HUES48 (cell line): ENCODE data around the gene AHNAK2.

Experiments
- H3K27ac ChIP-seq: one replicate; pipeline ENCODE4 v1.7.0; 2013; ENCODE audit warnings: low read depth, low read length, inconsistent platforms
- H3K27me3 ChIP-seq: 2 replicates; pipeline ENCODE4 v1.6.1; 2013; ENCODE audit warnings: mild to moderate bottlenecking, low read length; ENCODE audit not compliant: control insufficient read depth, insufficient read depth
- H3K36me3 ChIP-seq: 2 replicates; pipeline ENCODE4 v1.6.1; 2013; ENCODE audit warnings: low read length; ENCODE audit not compliant: control insufficient read depth, insufficient read depth
- H3K4me1 ChIP-seq: 2 replicates; pipeline ENCODE4 v1.6.1; 2013; ENCODE audit warnings: mild to moderate bottlenecking, low read length; ENCODE audit not compliant: control insufficient read depth, insufficient read depth
- H3K4me3 ChIP-seq: 2 replicates; pipeline ENCODE4 v1.5.1; 2013; ENCODE audit warnings: mild to moderate bottlenecking, low read depth, low read length
- H3K9ac ChIP-seq: 2 replicates; pipeline ENCODE4 v1.6.1; 2013; ENCODE audit warnings: mild to moderate bottlenecking, low read depth, low read length, moderate library complexity
- H3K9me3 ChIP-seq: 2 replicates; pipeline ENCODE4 v1.6.1; 2013; ENCODE audit warnings: low read length; ENCODE audit not compliant: control insufficient read depth, insufficient read depth

AHNAK2 gene

GRCh38 chr14:105011312-105011990 lies 33.3 kb upstream of the AHNAK2 start:
- Histone ChIP-seq H3K4me1 (peaks cover 29% of the 10 kb centered on the region), H3K4me3 (no peak overlapping the region), H3K9me3 (no peaks in the 10 kb centered on the region), H3K27ac (no peak overlapping the region), H3K36me3 (peaks cover 48% of the 10 kb centered on the region), H3K9ac (no peak overlapping the region), H3K27me3 (no peaks in the 10 kb centered on the region)

DNA sequence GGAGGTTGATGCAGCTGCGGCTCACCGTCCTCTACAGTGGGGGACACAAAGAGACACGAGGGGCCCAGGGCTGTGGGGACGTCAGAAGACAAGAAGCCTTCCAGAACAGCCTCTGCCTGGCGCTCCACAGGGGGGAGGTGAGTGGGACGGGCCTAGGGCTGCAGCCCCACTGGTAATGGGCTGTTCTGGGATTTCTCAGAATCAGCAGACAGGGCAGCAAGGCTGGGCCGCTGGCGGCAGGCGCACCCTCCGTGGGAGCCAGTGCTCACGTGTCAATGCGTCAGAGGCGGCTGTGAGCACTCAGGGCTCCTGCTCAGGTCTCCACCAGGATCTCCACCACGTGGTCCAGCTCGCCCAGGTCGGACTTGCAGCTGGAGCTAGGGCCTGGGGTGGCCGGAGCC lies 32.7 kb upstream of the AHNAK2 start:
- no peaks in the 10 kb centered on the region for H3K9me3 ChIP-seq
- no peaks in the 10 kb centered on the region for H3K27me3 ChIP-seq
- no peak overlapping the region for H3K9ac ChIP-seq
- H3K4me1 ChIP-seq: peaks cover 23% of the 10 kb centered on the region
- no peak overlapping the region for H3K4me3 ChIP-seq
- H3K36me3 ChIP-seq: peaks cover 48% of the 10 kb centered on the region
- H3K27ac ChIP-seq: no peak overlapping the region

GRCh38 chr14:105010106-105010505 lies 31.9 kb upstream of the AHNAK2 start:
- H3K4me3 ChIP-seq: no peak overlapping the region
- peaks cover 48% of the 10 kb centered on the region for H3K36me3 ChIP-seq

DNA sequence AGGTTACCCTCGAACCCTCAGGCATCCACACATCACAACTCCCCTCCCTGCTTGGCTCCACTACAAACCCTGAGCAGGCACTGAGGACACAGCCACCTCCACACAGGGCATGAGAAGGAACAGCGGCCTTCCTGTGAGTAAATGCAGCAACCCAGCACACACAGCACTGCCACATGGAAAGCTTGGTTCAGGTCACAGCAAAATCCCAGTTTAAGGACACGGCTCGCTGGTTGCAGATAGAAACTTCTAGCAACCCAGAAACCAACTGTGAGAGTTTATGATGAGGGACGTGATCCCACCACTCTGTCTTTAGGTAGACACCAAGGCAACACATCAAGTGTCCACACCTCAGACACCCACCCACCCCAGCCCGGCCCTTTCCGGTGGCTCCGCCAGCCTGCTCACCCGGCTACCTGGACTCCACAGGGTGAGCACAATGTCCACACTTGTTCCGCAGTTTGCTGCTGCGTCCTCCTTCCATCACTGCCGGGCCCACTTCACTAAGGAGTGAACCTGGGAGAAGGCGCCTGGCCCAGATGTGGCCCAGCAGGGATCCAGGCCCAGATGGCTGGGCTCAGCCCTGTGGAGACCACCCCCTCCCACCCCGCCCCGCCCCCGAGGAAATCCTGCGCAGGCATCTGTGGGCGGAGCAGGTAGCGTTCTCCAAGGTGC lies 29.6 kb upstream of the AHNAK2 start:
- Histone ChIP-seq H3K9ac (no peak overlapping the region), H3K9me3 (no peaks in the 10 kb centered on the region), H3K4me3 (no peak overlapping the region), H3K27me3 (no peaks in the 10 kb centered on the region), H3K36me3 (peaks cover 48% of the 10 kb centered on the region), H3K4me1 (no peaks in the 10 kb centered on the region), H3K27ac (no peak overlapping the region)

More at GRCh38 chr14:105010106-105010505, 31.9 kb upstream of the AHNAK2 start:
- H3K4me1 ChIP-seq: peaks cover 15% of the 10 kb centered on the region
- H3K9me3 ChIP-seq: no peaks in the 10 kb centered on the region
- no peaks in the 10 kb centered on the region for H3K27me3 ChIP-seq
- H3K9ac ChIP-seq: no peak overlapping the region
- no peak overlapping the region for H3K27ac ChIP-seq

DNA sequence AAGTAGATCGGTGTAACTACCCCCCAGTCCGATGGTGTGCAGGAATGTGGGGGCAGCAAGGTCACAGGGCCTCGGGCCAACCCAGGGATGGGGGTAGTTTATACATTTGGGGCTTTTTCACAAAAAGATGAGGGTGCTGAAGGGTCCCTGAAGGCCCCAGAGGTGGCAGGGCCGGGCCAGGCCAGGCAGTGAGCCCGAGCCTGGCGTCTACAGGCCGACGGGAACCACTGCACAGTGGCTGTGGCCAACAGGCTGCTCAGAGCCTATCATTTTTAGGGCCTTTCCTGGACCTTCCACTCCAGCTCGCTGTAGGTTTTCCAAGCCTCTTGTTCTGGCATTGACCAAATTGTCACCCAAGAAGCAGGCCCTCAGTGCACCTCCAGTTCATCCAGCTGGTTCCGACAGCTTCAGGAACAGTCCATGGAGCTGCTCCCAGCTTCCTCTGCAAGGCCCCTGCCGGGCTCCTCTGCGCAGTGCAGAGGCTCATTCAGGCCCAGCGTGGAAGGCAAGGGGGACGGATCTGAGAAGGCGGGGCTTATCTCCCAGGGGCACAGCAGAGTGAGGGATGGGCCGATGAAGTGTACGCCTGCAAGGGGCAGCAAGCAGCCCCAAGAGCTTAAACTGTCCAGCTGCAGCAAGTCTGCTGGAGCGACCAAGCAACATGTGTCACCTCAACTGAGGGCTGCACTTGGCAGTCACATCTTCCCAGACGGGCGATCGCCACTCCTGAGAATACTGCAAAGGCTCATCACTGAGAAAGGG lies 28.8 kb upstream of the AHNAK2 start:
- H3K27me3 ChIP-seq: no peaks in the 10 kb centered on the region
- H3K9me3 ChIP-seq: no peaks in the 10 kb centered on the region
- no peaks in the 10 kb centered on the region for H3K4me1 ChIP-seq
- H3K4me3 ChIP-seq: no peak overlapping the region
- peaks cover 46% of the 10 kb centered on the region for H3K36me3 ChIP-seq
- H3K9ac ChIP-seq: no peak overlapping the region
- H3K27ac ChIP-seq: no peak overlapping the region

DNA sequence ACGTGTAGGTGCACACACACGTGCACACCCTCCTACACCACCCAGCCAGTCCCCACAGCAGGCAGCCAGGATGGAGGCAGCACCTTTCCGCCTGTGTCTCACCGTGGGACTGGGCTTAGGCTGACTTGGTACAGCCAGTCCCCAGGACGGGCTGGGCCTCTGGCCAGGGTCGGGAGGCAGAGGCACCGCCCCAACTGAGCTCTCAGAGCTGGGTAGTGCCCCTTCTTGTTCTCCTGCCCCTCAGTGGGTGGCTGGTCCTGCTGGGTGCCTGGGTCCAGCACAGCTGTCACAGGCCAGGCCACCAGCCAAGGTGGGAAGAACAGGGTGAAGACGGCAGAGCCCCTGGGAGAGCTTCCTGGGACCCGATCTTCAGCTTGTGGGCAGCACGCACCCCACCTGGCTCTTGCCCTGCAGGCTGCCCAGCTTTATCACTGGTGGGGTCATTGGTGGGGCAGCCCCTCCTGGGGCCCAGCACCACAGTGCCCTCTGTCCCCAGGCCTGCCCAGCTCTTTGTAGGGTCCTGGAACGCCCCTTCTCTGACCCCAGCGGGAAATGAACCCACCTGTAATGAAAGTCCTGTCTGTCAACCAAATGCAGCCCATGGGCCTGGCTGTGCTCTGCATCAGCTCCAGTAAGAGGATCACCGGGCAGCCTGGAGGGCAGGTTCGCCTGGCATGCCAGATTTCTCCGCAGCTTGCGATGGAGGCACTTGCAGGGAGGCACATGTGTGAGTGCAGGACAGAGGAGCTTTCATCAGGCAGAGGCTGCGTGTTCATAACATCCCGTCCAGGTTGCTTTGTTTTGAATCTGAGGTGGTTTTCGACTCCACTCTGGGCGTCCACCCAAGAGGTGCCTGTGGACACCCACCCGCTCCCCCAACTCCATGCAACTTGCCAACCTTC lies 28.0 kb upstream of the AHNAK2 start:
- Histone ChIP-seq H3K27me3 (no peaks in the 10 kb centered on the region), H3K9ac (no peak overlapping the region), H3K4me3 (no peak overlapping the region), H3K27ac (no peak overlapping the region), H3K9me3 (no peaks in the 10 kb centered on the region), H3K4me1 (no peaks in the 10 kb centered on the region), H3K36me3 (peaks cover 38% of the 10 kb centered on the region)

DNA sequence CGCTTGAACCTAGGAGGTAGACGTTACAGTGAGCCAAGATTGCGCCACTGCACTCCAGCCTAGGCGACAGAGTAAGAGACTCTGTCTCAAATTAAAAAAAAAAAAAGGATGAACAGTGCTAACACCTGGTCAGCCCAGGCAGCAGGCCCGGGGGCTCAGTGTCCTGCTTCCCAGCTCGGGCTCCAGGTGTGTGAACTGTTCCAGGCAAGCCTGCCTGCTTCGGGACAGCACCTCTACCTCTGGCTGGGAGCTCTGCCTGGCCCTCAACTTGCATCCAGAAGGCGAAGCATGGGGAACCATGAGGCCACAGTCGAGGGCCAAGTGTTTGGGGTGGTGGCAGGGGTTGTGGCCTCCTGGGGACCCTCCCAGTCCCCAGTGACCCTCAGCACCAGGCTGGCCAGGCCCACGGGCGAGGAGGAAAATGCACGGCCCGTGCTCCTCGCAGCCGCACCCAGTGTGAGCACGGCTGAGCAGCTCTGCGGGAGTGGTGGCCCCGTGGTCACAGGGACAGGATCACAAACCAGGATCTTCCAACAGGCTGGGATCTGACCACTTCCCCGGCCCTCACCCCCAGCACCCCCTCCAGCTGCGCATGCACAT lies 27.3 kb upstream of the AHNAK2 start:
- H3K9me3 ChIP-seq: no peaks in the 10 kb centered on the region
- no peaks in the 10 kb centered on the region for H3K4me1 ChIP-seq
- no peak overlapping the region for H3K4me3 ChIP-seq
- no peak overlapping the region for H3K27ac ChIP-seq
- H3K9ac ChIP-seq: no peak overlapping the region
- H3K36me3 ChIP-seq: peaks cover 30% of the 10 kb centered on the region
- no peaks in the 10 kb centered on the region for H3K27me3 ChIP-seq

DNA sequence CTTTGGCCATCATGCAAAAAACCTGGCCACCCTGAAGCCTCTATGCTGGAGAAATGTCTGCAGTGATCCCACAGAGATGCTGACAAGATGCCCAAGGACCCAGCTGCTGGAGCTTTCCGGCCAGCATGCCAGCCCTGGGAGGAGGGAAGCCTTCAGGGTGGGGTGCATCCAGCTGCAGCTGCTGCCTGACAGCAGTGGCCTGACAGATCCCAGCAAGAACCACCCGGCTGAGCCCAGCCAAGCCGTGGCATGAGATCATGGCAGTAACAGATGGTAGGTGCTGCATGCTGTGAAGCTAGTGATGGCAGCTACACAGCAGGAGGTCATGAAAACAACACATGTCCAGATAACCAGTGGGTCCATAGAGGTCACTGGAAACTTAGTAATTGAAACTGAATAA lies 21.2 kb upstream of the AHNAK2 start:
- Histone ChIP-seq H3K9me3 (no peaks in the 10 kb centered on the region), H3K9ac (no peak overlapping the region), H3K36me3 (no peaks in the 10 kb centered on the region), H3K4me3 (no peak overlapping the region), H3K4me1 (no peaks in the 10 kb centered on the region), H3K27me3 (no peaks in the 10 kb centered on the region), H3K27ac (no peak overlapping the region)

GRCh38 chr14:104998801-104999200 lies 20.6 kb upstream of the AHNAK2 start:
- no peak overlapping the region for H3K4me3 ChIP-seq
- H3K27me3 ChIP-seq: no peaks in the 10 kb centered on the region
- H3K27ac ChIP-seq: no peak overlapping the region
- H3K9me3 ChIP-seq: no peaks in the 10 kb centered on the region
- H3K9ac ChIP-seq: no peak overlapping the region
- H3K4me1 ChIP-seq: no peaks in the 10 kb centered on the region
- no peaks in the 10 kb centered on the region for H3K36me3 ChIP-seq

DNA sequence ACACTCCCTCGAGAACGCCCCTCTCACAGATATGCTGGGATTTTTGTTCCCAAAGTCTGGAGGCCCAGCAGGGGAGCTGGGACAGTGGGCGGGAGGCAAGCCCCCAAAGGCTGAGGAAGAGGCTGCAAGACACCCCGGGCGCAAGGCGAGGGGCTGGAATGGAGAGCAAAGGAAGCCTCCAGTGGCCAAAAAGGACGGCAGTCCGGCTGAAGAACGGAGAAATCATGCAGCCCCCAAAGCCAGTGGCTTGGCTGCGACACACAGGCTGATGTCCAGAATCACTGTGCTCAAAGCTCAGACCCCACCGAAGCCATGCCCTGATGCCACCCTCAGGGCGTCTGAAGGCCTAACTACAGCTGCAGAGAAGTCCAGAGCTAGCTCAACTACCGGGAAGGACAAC lies 18.3 kb upstream of the AHNAK2 start:
- Histone ChIP-seq H3K9me3 (no peaks in the 10 kb centered on the region), H3K4me1 (no peaks in the 10 kb centered on the region), H3K9ac (no peak overlapping the region), H3K27me3 (no peaks in the 10 kb centered on the region), H3K27ac (no peak overlapping the region), H3K4me3 (no peak overlapping the region), H3K36me3 (no peaks in the 10 kb centered on the region)
